Measurements from ENCODE around the gene AQP7.
A peak's percentile ranks its signal among the peaks of the same experiment; 100 is the strongest.
"Not testable (repeated sequence)": the region's sequence is repeated elsewhere in the genome, so short reads cannot be mapped to it uniquely, and the experiment has no call there.

AQP7 gene

DNA sequence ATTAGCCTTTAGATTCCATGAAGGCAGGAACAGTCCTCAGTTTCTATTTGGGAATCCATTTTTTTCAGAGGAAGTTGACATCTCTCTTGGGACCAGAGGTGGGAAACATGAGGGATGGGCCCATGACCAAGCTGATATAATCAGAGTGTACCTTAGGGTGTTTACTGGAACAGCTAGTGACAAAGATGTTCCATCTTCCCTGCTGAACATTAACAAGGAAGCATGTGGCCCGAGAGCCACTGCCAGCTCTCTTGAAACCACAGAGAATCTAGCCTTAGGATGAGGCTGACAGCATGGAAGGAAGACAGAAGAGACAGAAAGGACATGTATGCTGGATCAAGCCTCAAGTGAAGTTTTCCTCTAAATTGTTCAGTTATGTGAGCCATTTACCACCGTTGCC is 29.1 kb upstream of the AQP7 start:
- DNase-seq: no peak

DNA sequence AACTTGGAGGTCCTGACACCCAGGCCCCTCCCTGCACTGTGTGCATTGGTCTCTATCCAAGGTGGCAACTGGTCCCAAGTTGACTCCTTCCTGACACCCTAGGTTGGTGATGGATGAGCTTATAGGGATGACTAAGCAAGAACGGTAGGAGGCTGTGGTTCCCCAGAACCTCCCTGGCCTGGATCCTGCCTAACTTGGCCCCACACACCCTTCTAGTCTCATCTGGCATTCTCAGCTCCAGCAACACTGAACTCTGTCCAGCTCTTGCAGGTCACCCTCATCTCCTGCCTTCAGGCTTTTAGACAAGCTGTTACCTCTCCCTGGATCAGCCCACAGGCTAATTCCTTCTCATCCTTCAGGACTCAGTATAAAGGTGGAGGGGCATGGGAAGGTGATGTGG is 28.6 kb upstream of the AQP7 start:
- DNase-seq: no peak

DNA sequence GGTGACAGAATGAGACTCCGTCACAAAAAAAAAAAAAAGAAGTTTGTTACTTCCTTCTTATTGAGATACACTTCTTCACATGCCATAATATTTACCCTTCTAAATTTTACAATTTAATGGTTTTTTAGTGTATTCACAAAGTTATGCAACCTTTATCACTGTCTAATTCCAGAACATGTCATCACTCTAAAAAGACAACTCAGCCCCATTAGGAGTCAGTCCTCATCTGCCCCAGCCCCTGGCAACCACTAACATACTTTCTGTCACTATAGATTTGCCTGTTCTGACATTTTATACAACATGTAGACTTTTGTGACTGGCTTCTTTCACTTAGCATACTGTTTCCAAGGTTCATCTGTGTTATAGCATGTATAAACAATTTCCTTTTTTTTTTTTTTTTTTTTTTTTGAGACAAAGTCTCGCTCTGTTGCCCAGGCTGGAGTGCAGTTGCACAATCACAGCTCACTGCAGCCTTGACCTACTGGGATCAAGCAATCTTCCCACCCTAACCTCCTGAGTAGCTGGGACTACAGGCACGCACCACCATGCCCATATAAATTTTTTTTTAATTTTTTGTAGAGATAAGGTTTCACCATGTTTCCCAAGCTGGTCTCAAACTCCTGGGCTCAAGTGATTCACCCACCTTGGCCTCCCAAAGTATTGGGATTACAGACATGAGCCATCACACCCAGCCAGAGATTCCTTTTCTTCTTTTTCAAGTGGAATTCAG is 27.1 kb upstream of the AQP7 start:
- no peak for DNase-seq

DNA sequence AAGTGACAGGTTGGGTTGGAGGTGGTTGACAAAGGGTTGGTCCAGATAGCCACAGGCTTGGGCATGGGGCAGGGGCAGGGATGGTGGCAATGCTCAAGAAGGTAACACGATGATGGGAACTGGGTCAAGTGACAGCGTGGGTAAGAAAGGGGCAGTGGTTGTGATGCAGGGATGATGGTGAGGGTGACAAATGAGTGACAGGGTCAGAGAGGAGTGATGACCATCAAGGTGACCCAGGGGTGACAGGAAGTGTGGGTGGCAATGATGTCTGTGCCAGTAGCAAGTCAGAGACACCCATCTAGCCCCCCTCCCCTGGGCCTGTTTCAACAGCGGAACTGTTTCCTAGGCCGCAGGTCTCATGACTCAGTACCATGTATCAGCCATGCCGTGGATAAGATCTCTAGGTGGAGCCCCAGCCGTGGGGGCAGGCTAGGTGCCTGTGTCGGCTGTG is 24.5 kb upstream of the AQP7 start:
- no peak for DNase-seq

DNA sequence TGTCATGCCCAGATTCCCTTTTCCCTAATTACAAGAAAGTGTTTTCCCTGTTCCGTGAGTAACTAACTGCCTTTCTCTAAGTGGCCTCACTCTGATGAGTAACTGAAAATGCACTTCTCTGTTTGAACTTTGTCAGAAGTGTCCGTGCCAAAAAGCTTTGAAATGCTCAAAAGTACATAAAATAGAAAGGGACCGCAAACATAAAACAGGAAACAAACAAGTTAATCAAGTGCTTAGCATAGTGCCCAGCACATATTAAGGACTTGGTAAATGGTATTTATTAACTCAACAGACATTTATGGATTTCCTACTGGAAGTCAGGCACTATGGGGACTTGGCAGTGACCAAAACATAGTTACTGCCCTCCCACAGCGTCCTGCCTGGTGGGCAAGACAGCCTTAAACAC is 22.8 kb upstream of the AQP7 start:
- no peak for DNase-seq

DNA sequence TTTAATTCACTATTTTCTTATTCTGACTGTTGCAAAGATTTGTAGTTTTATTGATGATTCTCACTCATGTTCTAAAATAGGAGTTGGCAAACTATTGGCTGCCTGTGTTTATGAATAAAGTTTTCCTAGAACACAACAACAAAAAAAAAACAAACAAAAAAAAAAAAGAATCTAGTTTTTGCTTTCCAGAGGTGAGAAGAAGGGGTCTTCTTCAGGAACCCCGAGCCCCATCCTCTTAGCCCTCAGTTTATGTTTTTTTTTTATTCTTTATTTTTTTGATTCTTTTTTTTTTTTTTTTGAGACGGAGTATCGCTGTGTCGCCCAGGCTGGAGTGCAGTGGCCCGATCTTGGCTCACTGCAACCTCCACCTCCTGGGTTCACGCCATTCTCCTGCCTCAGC is 22.1 kb upstream of the AQP7 start:
- not testable (repeated sequence) for DNase-seq

DNA sequence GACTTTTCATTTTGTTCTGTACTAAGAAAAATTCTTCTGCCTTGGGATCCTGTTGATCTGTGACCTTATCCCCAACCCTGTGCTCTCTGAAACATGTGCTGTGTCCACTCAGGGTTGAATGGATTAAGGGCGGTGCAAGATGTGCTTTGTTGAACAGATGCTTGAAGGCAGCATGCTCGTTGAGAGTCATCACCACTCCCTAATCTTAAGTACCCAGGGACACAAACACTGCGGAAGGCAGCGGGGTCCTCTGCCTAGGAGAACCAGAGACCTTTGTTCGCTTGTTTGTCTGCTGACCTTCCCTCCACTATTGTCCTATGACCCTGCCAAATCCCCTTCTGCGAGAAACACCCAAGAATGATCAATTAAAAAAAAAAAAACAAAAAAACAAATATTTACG is 21.7 kb upstream of the AQP7 start:
- not testable (repeated sequence) for DNase-seq

DNA sequence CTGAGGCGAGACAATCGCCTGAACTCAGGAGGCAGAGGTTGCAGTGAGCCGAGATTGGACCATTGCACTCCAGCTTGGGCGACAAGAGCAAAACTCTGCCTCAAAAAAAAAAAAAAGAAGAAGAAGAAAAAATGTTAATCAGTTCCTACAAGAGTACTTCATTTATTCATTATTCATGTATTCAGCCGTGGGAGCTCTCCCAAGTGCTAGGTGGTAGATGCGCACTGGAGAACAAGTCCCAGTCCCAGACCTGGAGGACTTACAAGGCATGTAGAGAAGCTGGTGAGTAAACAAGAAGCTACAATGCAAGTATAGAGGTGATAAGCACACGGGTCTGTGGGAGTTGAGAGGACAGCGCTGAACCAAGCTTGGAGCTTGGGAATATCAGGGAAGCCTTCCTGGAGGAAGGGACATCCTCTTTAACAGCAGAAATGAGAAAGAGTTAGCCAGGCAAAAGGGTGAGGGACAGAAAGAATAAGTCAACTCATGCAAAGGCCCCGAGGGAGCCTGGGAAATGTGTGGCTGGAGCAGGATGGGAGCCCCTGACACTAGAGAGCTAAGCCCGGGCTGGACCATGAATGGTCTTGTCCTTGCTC is 17.4 kb upstream of the AQP7 start:
- DNase-seq: no peak

DNA sequence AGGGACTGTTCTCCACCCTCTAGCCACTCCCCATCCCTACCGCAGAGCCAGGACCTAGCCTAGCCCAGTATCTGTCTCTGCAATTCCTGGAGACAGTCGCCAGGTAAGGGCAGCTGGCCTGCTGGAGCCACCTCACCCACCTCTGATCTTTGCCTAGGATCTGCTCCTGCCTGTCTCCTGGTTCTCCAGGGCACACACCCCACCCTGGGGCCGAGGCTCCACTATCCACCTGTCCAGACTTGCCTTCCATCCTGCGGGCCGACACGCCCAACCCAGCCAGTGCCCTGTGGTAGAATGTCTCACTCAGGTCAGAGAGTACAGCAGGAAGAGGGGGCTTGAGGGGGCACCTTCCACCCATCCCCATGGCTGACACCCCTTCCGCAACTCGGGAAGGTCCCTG is 15.7 kb upstream of the AQP7 start:
- no peak for DNase-seq

DNA sequence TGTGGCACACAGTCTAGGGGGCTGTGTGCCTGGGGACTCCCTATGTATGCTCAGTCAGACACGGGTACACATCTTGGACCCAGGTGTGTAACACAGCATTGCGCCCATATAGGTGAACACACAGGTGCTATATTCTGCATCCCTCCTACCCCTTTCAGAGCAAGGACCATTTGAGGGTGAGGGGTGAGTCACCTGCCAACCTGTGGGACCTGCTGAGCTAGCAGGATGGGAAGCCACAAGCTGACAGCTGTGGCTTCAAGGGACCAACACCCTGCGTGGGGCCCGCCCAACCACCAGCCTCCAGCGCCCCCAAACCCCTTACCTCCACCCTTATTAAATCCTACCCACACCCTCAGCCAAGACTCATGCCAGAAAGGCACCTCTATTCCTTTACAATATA is 14.6 kb upstream of the AQP7 start:
- no peak for DNase-seq

DNA sequence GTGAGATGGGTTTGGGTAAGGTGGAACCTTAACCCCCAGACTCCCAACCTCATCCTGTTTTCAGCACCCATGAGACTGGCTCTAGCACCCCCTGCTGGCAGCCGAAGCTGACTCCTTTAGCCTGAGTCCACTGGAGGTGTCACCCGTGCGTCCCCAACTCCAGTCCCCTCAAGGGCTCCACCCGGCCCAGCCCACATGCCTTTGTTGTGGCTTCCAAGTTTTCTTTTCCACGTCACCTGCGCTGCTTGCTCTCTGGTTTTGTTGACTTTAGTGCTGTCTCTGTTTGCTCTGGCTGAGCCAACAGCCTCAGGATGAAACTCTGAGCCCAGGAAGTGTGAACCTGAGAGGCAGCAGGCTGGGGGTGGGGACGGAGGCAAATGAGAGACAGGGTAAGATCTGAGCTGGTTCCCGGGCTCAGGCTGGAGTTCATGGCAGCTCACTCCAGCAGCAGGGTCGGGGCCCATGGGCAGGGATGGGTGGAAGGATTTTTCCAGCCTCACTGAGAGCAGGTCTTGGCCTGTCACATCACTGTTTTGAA is 13.2 kb upstream of the AQP7 start:
- peak; percentile 7 to 30 for DNase-seq

DNA sequence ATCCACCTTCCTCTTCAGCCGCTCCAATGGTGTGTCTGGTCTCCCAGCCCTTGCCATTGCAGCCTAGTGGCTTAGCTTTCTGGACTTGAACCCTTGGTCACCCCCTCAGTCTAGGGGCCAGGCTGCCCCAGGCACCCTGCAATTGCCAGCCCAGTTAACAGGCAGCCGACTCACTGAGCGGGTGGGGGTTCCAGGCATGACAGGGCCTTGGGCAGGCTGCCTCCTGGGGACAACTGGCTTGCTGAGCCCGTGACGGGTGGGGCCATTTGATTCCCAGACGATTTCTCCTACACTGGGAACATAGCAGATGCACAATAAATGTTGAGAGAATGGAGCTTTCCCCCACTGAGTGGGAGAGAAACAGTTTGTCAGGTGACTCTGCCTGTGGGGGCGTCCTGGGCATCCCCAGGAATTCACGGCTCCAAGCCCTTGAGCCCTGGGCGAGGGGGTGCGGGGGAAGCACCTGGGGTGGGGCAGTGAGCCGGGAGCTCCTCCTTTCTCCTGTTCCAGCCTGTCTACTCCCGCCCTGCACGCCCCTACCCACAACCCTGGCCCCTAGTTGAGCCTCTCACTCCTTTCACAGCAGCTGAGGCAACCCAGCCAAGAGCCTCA is 12.6 kb upstream of the AQP7 start:
- DNase-seq: no peak

DNA sequence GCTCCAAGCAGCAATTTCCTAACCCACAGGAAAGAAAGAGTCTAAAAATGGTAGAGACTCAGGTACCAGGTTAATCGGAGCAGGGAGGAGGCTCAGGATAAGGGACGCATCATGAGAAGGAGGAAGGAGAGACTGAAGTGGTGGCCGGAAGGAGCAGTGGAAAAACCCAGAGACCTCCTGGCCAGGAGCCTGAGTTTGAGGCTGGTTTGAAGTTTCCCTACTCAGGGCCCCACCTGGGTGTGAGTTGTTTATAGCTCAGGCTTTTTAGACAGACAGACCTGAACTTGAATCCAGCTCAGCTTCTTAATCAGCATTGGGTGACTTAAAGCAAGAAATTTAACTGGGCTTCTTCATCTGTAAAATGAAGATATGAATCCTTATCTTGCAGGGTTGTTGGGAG is 11.9 kb upstream of the AQP7 start:
- no peak for DNase-seq

DNA sequence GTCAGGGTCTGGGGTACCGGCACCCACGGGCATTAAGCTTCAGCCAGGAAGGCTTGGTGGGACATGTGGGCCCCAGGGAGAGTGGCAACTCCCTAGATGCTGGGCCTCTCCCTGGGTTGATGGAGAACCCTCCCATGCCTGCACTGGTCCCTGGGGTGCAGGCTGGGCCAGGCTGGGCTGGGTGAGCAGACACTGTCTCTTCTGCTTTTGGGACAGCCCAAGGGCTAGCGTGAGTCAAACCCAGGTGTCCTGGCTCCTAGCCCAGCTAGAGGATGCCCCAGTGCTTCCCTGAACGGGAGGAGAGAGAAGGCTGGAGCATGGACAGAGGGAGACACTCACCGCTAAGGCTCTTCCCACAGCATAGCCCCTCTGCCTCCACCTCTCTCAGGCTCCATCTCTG is 5.7 kb upstream of the AQP7 start:
- no peak for DNase-seq

DNA sequence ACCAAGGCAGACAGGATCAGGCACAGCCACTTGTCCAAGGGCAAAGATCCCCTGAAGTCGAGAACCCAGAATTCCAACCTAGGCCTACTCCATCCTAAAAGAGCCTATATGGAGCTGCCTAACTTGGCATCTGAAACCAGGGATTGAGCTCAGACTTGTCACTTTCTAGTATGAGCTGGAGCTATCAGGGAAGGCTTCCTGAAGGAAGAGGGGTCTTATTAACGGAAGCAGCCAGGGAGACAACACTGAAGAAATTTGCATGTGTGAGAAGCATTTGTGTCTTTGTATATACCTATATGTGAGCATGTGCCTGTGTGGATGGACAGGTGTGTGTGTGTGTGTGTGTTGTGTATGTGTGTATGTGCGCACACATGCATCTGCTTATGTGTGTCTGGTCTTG is 4.7 kb upstream of the AQP7 start:
- DNase-seq: no peak

DNA sequence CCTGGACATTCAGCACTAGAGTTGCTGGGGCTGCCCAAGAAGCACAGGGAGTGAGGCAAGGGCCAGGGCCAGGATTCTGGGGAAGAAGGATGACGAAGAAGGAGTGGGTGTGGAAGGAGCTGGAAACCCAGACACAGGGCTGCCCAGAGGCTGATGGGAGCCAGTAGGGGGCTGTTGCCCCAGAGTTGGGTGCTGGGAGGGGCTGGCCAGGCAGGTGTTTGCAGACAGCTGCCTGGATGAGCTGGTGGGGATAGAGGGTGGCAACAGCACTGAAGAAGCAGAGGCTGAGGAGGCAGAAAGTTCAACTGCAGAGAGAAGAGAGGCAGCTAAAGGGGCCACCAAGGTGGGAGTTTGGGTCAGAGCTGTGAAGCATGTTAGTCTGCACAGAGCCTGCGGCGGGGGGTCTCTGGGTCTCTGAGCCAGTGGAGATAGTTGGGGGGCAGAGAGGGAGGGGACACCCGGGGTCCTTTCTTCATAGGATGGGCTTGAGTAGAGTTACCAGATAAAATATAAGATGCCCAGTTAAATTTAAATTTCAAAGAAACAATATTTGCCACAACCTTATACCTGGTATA is 2.5 kb upstream of the AQP7 start:
- DNase-seq: no peak

DNA sequence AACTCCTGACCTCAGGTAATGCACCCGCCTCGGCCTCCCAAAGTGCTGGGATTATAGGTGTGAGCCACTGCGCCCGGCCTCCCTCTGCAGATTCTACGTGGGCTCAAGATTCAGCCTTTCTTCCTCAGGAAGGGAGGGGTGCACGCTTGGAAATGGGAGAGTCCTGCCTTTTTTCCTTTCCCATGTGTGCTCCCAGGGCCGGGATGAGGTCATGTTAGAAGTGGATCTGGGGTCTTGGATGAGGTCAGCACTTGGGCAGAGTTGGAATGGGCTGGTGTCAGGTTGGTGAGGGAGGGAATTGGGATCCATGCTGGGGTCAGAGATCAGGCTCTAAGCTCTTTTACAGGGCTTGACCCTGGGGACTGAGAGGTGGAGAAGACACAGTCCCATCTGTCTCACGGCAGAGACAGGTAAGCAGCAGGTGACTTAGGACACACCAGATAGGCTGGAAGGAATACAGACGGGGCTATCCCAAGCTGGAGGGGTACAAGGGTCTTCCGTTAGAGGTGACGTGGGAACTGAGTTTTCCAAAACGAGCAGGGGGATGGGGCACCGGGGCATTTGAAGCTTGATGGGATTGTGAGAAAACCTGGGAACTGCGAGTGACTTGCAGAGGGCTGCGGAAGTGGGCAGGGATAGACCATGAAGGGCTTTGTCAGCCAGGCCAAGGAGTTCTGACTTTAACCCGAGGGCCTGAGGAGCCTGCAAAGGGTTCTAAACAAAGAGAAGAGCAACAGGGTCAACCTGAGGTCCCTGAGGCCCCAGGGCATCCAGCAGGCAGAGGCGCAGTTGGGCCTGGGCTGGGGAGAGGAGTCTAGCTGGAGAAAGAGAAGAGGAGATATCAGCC is 1.8 kb upstream of the AQP7 start:
- no peak for DNase-seq

DNA sequence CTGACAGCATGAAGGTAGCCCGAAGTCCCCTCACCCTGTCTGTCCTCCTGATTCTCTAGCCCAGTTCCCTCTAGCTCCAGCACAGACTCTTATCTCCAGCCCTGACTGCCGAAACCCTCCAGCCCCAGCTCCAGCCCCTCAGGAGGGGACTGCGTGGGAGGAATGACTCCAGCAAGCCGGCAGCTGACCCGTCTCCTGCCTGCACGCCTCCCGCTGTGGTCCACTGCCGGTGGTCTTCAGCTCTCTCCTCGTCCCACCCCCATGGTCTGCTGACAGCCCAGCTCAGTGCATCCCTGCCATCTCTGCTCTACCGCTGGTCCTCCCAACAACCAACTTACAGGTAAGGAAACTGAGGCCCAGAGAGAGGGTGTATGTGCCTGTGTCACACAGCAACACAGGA is 559 bp downstream of the AQP7 start:
- DNase-seq: not testable (repeated sequence)

DNA sequence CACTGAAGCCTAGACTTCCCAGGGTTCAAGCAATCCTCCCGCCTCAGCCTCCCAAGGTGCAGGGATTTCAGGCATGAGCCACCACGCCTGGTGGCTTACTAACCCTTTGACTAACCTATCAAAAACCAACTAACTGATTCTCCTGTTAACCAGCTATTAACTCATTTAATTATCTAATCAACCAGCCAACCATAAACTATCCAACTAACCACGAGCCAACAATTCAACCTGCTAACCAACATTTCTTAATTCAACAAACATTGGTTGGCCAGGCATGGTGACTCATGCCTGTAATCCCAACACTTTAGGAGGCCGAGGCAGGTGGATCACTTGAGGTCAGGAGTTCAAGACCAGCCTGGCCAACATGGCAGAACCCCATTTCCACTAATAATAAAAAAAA is 3.3 kb downstream of the AQP7 start:
- not testable (repeated sequence) for DNase-seq

DNA sequence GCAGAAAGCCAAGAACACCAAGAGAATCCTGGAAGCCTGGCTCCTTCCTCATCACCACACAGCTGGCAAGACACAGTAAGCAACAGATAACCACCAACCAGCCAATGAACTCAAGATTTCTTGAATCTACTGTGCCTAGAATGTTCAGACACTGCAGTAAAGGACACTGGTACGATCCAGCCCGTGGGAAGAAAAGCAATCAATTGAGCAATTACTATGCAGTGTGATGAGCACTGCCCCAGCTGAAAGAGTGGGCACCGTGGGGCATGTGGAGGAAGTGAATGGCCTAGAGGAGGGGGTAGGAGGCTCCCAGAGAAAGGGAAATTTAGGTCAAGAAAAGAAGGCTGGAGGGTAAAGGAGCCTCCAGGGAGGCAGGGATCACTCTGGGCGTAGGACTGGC is 4.6 kb downstream of the AQP7 start:
- not testable (repeated sequence) for DNase-seq

DNA sequence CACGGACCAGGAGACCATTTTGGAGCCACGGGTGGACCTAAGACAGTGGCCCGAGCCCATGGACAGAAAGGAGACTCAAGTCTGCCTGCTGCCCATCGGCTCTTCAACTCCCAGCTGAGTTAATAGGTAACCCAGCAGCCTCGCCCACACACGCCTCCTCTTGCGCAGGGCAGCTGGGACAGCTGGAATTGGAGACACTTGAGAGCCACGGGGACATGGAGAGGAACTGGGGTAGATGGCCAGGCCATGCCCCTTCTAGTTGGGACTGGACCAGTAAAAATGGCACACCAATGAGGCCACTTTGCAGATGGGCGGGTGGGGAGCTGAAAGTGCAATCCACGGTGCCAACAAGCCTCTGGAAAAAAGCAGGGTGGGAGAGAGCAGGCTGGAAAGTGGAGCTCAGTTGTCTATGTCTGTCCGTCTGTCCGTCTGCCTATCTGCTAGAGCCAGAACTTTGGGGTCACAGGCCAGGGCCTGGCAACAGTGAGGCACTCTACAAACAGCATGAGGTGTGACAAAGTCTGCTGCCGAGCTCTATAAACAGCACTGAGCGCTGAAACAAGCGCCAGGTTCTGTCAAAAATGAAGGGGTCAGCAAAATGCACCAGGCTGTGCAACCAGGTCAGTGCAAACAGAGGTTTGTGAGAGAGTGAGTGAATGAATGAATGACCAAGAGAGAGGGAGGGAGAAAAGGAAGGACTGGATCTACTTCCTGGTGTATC is 7.0 kb downstream of the AQP7 start:
- DNase-seq: not testable (repeated sequence)

DNA sequence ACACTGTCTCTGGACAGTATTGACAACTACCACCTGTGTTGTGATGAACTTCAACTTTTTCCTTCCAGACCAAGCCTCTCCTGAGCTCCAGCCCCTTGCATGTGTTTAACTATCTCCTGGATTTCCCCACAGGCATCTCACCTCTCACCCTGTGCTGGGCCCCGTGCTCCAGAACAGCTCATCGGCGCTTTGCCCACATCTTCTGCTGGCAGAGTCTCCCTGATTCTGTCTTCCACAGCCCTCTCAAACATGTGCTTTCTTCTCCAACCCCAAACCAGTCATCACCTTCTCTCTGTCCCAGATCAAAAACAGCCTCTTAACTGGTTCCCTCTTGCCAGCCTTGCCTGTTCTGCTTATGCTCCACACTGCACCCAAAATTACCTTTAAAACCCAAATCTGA is 8.4 kb downstream of the AQP7 start:
- DNase-seq: not testable (repeated sequence)
